IMR-90 (cell line): Measurements from ENCODE around the gene EXOC2.

ENCODE experiments used
- CTCF ChIP-seq: conservative IDR thresholded peaks from 2 replicates; pipeline ENCODE4 v1.5.1; 2012; ENCODE audit warnings: mild to moderate bottlenecking, low read depth, low read length, improper control_type of control experiment
- ELK1 ChIP-seq: fragments of 150-350 bp; IDR thresholded peaks from 2 replicates; pipeline ENCODE4 v1.6.1; 2016; ENCODE audit warnings: low read depth, mild to moderate bottlenecking, low read length, moderate library complexity, borderline replicate concordance
- FOS ChIP-seq: fragments of 150-350 bp; IDR thresholded peaks from 2 replicates; pipeline ENCODE4 v1.6.1; 2016; ENCODE audit warnings: low read depth, low read length
- MAFK ChIP-seq: IDR thresholded peaks from 2 replicates; pipeline ENCODE4 v1.6.1; 2012; ENCODE audit warnings: low read depth, low read length, improper control_type of control experiment
- MXI1 ChIP-seq: IDR thresholded peaks from 2 replicates; pipeline ENCODE4 v1.6.1; 2012; ENCODE audit warnings: low read depth, mild to moderate bottlenecking, low read length, moderate library complexity, borderline replicate concordance
- POLR2A ChIP-seq: IDR thresholded peaks from 2 replicates; pipeline ENCODE4 v1.6.1; 2012; ENCODE audit warnings: mild to moderate bottlenecking, low read depth, low read length
- SMC3 ChIP-seq: fragments of 150-350 bp; IDR thresholded peaks from 2 replicates; pipeline ENCODE4 v1.6.1; 2016; ENCODE audit warnings: low read depth, mild to moderate bottlenecking, antibody characterized with exemption, low read length, moderate library complexity
- USF2 ChIP-seq: fragments of 150-350 bp; IDR thresholded peaks from 2 replicates; pipeline ENCODE4 v1.6.1; 2017; ENCODE audit warnings: mild to moderate bottlenecking, antibody characterized with exemption, low read length, low read depth

- TF ChIP-seq MXI1 (no peak), POLR2A (no peak), MAFK (no peak), CTCF (no peak), FOS (no peak), USF2 (no peak), SMC3 (no peak), ELK1 (no peak)
These were observed 27.3 kb downstream of the EXOC2 start for GRCh38 chr6:665403-666267.
